ENCODE results near the gene LRRC25. TPM values are rescaled to one million over a fixed set of nuclear protein-coding genes. Genes with fewer than 3 reads are reported as not detected.
A peak's percentile ranks its signal among the peaks of the same experiment; 100 is the strongest.

LRRC25 gene
- not detected for total RNA-seq

- no peak for ATAC-seq (replicated peaks)
- no peaks in the 10 kb centered on the region for H3K9me3 Mint-ChIP-seq
- H3K4me3 Mint-ChIP-seq, result no peak within 1 kb of the TSS
- H3K27ac Mint-ChIP-seq, result no peak within 1 kb of the TSS
- no peaks in the 10 kb centered on the region for H3K36me3 Mint-ChIP-seq (ENCODE audit: low read depth)
- peaks cover 4% of the 10 kb centered on the region for H3K4me1 Mint-ChIP-seq
- H3K27me3 Mint-ChIP-seq, result peaks cover 16% of the 10 kb centered on the region
Measured at GRCh38 chr19:18397242-18398202, at the start of gene LRRC25. Gene LRRC25, minus strand, starts transcription at chr19:18397622. Its CDS starts 659 bp downstream, at chr19:18396963.

GRCh38 chr19:18446811-18447359, 49.5 kb upstream of the LRRC25 start:
- no peaks in the 10 kb centered on the region for H3K27me3 Mint-ChIP-seq
- peaks cover 13% of the 10 kb centered on the region for H3K4me1 Mint-ChIP-seq
- peaks cover 5% of the 10 kb centered on the region for H3K9me3 Mint-ChIP-seq
- peaks cover 82% of the 10 kb centered on the region for H3K36me3 Mint-ChIP-seq (ENCODE audit: low read depth)
- no peak overlapping the region for H3K27ac Mint-ChIP-seq
- H3K4me3 Mint-ChIP-seq, result no peak overlapping the region
- no peak for ATAC-seq (replicated peaks)

GRCh38 chr19:18446145-18446810, 48.9 kb upstream of the LRRC25 start:
- Mint-ChIP-seq H3K9me3 (peaks cover 5% of the 10 kb centered on the region), H3K4me1 (peaks cover 13% of the 10 kb centered on the region), H3K27ac (no peak overlapping the region), H3K36me3 (ENCODE audit: low read depth) (peaks cover 82% of the 10 kb centered on the region), H3K4me3 (no peak overlapping the region), H3K27me3 (no peaks in the 10 kb centered on the region)
- ATAC-seq (replicated peaks), result no peak

GRCh38 chr19:18445262-18445948, 48.0 kb upstream of the LRRC25 start:
- H3K4me1 Mint-ChIP-seq, result peaks cover 8% of the 10 kb centered on the region
- H3K36me3 Mint-ChIP-seq (ENCODE audit: low read depth), result peaks cover 74% of the 10 kb centered on the region
- no peaks in the 10 kb centered on the region for H3K27me3 Mint-ChIP-seq
- H3K27ac Mint-ChIP-seq, result no peak overlapping the region
- no peak overlapping the region for H3K4me3 Mint-ChIP-seq
- peaks cover 5% of the 10 kb centered on the region for H3K9me3 Mint-ChIP-seq
- no peak for ATAC-seq (replicated peaks)

- peaks cover 5% of the 10 kb centered on the region for H3K9me3 Mint-ChIP-seq
- H3K27ac Mint-ChIP-seq, result no peak overlapping the region
- peaks cover 65% of the 10 kb centered on the region for H3K36me3 Mint-ChIP-seq (ENCODE audit: low read depth)
- H3K4me3 Mint-ChIP-seq, result no peak overlapping the region
- no peak for ATAC-seq (replicated peaks)
- peaks cover 8% of the 10 kb centered on the region for H3K4me1 Mint-ChIP-seq
- no peaks in the 10 kb centered on the region for H3K27me3 Mint-ChIP-seq
Measured at GRCh38 chr19:18444513-18444912, 47.1 kb upstream of the LRRC25 start.

GRCh38 chr19:18443831-18444230, 46.4 kb upstream of the LRRC25 start:
- Mint-ChIP-seq H3K36me3 (ENCODE audit: low read depth) (peaks cover 58% of the 10 kb centered on the region), H3K27me3 (no peaks in the 10 kb centered on the region), H3K4me1 (peaks cover 8% of the 10 kb centered on the region), H3K9me3 (peaks cover 5% of the 10 kb centered on the region), H3K27ac (no peak overlapping the region), H3K4me3 (no peak overlapping the region)
- no peak for ATAC-seq (replicated peaks)

- H3K9me3 Mint-ChIP-seq, result peaks cover 5% of the 10 kb centered on the region
- no peak overlapping the region for H3K4me3 Mint-ChIP-seq
- peaks cover 54% of the 10 kb centered on the region for H3K36me3 Mint-ChIP-seq (ENCODE audit: low read depth)
- H3K27ac Mint-ChIP-seq, result no peak overlapping the region
- no peaks in the 10 kb centered on the region for H3K27me3 Mint-ChIP-seq
- peaks cover 8% of the 10 kb centered on the region for H3K4me1 Mint-ChIP-seq
- ATAC-seq (replicated peaks), result no peak
Measured at GRCh38 chr19:18443406-18443805, 46.0 kb upstream of the LRRC25 start.

- Mint-ChIP-seq H3K27me3 (no peaks in the 10 kb centered on the region), H3K4me3 (peak overlapping the region; percentile 51), H3K36me3 (ENCODE audit: low read depth) (peaks cover 49% of the 10 kb centered on the region), H3K27ac (peak overlapping the region; percentile 86), H3K9me3 (peaks cover 5% of the 10 kb centered on the region), H3K4me1 (peaks cover 8% of the 10 kb centered on the region)
- no peak for ATAC-seq (replicated peaks)
Measured at GRCh38 chr19:18442941-18443340, 45.5 kb upstream of the LRRC25 start.

- Mint-ChIP-seq H3K36me3 (ENCODE audit: low read depth) (peaks cover 41% of the 10 kb centered on the region), H3K27me3 (no peaks in the 10 kb centered on the region), H3K27ac (peak overlapping the region; percentile 86), H3K4me3 (peak overlapping the region; percentile 51), H3K4me1 (peaks cover 8% of the 10 kb centered on the region), H3K9me3 (peaks cover 5% of the 10 kb centered on the region)
- peak; percentile 20 for ATAC-seq (replicated peaks)
Measured at GRCh38 chr19:18441804-18442788, 44.7 kb upstream of the LRRC25 start.

- H3K4me1 Mint-ChIP-seq, result peaks cover 8% of the 10 kb centered on the region
- peaks cover 31% of the 10 kb centered on the region for H3K36me3 Mint-ChIP-seq (ENCODE audit: low read depth)
- H3K4me3 Mint-ChIP-seq, result no peak overlapping the region
- peaks cover 5% of the 10 kb centered on the region for H3K9me3 Mint-ChIP-seq
- no peak overlapping the region for H3K27ac Mint-ChIP-seq
- H3K27me3 Mint-ChIP-seq, result no peaks in the 10 kb centered on the region
- ATAC-seq (replicated peaks), result no peak
Measured at GRCh38 chr19:18440936-18441803, 43.7 kb upstream of the LRRC25 start.

GRCh38 chr19:18440415-18440877, 43.0 kb upstream of the LRRC25 start:
- Mint-ChIP-seq H3K36me3 (ENCODE audit: low read depth) (peaks cover 31% of the 10 kb centered on the region), H3K27ac (no peak overlapping the region), H3K27me3 (no peaks in the 10 kb centered on the region), H3K4me3 (no peak overlapping the region), H3K4me1 (peaks cover 8% of the 10 kb centered on the region), H3K9me3 (peaks cover 5% of the 10 kb centered on the region)
- ATAC-seq (replicated peaks), result peak; percentile 39

GRCh38 chr19:18439910-18440237, 42.5 kb upstream of the LRRC25 start:
- Mint-ChIP-seq H3K27me3 (no peaks in the 10 kb centered on the region), H3K4me3 (peak overlapping the region; percentile 4), H3K9me3 (peaks cover 5% of the 10 kb centered on the region), H3K4me1 (peaks cover 8% of the 10 kb centered on the region), H3K36me3 (ENCODE audit: low read depth) (peaks cover 30% of the 10 kb centered on the region), H3K27ac (no peak overlapping the region)
- ATAC-seq (replicated peaks), result no peak

Data from activated T-helper 17 cell treated with anti-CD3 and anti-CD28 coated beads, Interleukin-2, amount 50 U/mL, for 72 hours (primary cell).